ENCODE data around the gene SUSD2.

SUSD2 gene

DNA sequence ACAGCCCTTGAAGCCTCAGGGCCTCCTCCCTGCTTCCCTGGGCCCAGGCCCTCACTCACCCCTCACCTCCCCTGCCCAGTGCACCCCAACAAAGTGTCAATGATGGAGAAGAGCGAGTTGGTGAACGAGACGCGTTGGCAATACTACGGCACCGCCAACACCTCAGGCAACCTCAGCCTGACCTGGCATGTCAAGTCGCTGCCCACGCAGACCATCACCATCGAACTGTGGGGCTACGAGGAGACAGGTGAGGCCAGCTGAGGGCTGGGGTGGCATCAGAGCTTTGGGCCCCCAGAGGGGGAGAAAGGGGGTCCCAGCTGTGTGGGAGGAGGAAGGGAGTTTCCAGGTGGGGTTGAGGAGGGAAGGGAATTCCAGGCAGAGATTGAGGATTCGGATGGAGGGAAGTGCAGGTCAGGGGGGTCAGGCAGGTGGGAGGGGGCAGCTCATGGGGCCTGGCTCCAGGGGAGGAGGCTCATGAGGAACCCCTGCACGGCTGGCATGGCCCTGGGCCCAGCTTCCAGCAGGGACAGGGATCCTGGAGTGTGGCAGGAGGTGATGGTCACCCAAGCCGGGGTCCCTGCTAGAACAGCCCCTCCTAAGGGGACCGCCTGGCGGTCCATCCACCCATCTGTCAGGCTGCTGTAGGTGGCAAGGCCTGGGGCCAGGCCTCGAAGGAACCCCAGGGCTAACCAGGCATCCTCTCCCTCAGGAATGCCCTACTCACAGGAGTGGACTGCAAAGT, 2.9 kb downstream of the SUSD2 start:
- Histone ChIP-seq H3K4me1 (ENCODE audit: control insufficient read depth, insufficient read depth, low read length, unreplicated experiment) (peaks cover under 1% of the 10 kb centered on the region), H3K79me2 (ENCODE audit: control insufficient read depth, insufficient read depth, low read length, unreplicated experiment) (no peaks in the 10 kb centered on the region), H3K36me3 (ENCODE audit: insufficient read depth, low read length) (no peaks in the 10 kb centered on the region), H3K27me3 (ENCODE audit: insufficient read depth, low read length) (no peaks in the 10 kb centered on the region), H3K4me3 (ENCODE audit: low read depth, low read length) (no peak overlapping the region), H3K27ac (ENCODE audit: low read depth, low read length) (no peak overlapping the region), H2AFZ (ENCODE audit: low read length, unreplicated experiment) (no peak overlapping the region)

GRCh38 chr22:24185001-24185500, 3.8 kb downstream of the SUSD2 start:
- no peak overlapping the region for H2AFZ ChIP-seq (ENCODE audit: low read length, unreplicated experiment)
- no peaks in the 10 kb centered on the region for H3K79me2 ChIP-seq (ENCODE audit: control insufficient read depth, insufficient read depth, low read length, unreplicated experiment)
- H3K4me1 ChIP-seq (ENCODE audit: control insufficient read depth, insufficient read depth, low read length, unreplicated experiment) = peaks cover 8% of the 10 kb centered on the region
- no peak overlapping the region for H3K4me3 ChIP-seq (ENCODE audit: low read depth, low read length)
- H3K36me3 ChIP-seq (ENCODE audit: insufficient read depth, low read length) = no peaks in the 10 kb centered on the region
- H3K27ac ChIP-seq (ENCODE audit: low read depth, low read length) = no peak overlapping the region
- H3K27me3 ChIP-seq (ENCODE audit: insufficient read depth, low read length) = no peaks in the 10 kb centered on the region

GRCh38 chr22:24185501-24186351, 4.4 kb downstream of the SUSD2 start:
- Histone ChIP-seq H2AFZ (ENCODE audit: low read length, unreplicated experiment) (no peak overlapping the region), H3K27ac (ENCODE audit: low read depth, low read length) (no peak overlapping the region), H3K79me2 (ENCODE audit: control insufficient read depth, insufficient read depth, low read length, unreplicated experiment) (no peaks in the 10 kb centered on the region), H3K4me3 (ENCODE audit: low read depth, low read length) (no peak overlapping the region), H3K36me3 (ENCODE audit: insufficient read depth, low read length) (no peaks in the 10 kb centered on the region), H3K4me1 (ENCODE audit: control insufficient read depth, insufficient read depth, low read length, unreplicated experiment) (peaks cover 11% of the 10 kb centered on the region), H3K27me3 (ENCODE audit: insufficient read depth, low read length) (no peaks in the 10 kb centered on the region)

DNA sequence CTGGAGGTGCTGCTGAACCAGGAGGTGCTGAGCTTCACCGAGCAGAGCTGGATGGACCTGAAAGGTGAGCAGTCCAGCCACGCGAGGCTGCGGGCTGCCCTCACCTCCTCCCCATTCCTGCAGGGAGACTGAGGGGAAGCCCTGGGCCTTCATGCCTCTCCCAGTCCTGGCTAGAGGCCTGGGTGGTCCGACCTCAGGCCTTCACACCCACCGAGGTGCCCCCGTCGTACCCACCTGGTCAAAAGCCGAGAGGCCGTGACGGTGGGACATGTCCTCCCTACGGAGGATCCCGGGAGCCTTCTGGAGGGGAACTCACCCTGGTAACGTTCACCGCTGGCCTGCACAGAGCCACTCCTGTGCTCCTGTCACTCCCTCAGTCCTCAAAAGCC, 5.1 kb downstream of the SUSD2 start:
- Histone ChIP-seq H3K4me3 (ENCODE audit: low read depth, low read length) (no peak overlapping the region), H3K36me3 (ENCODE audit: insufficient read depth, low read length) (no peaks in the 10 kb centered on the region), H3K27ac (ENCODE audit: low read depth, low read length) (no peak overlapping the region)

GRCh38 chr22:24186892-24187670, 5.8 kb downstream of the SUSD2 start:
- H3K27me3 ChIP-seq (ENCODE audit: insufficient read depth, low read length) = no peaks in the 10 kb centered on the region
- H3K27ac ChIP-seq (ENCODE audit: low read depth, low read length) = no peak overlapping the region
- no peaks in the 10 kb centered on the region for H3K79me2 ChIP-seq (ENCODE audit: control insufficient read depth, insufficient read depth, low read length, unreplicated experiment)
- H3K4me3 ChIP-seq (ENCODE audit: low read depth, low read length) = no peak overlapping the region
- no peaks in the 10 kb centered on the region for H3K36me3 ChIP-seq (ENCODE audit: insufficient read depth, low read length)
- H2AFZ ChIP-seq (ENCODE audit: low read length, unreplicated experiment) = no peak overlapping the region
- peaks cover 11% of the 10 kb centered on the region for H3K4me1 ChIP-seq (ENCODE audit: control insufficient read depth, insufficient read depth, low read length, unreplicated experiment)

More for the DNA sequence above, 5.1 kb downstream of the SUSD2 start:
- no peaks in the 10 kb centered on the region for H3K27me3 ChIP-seq (ENCODE audit: insufficient read depth, low read length)
- H3K4me1 ChIP-seq (ENCODE audit: control insufficient read depth, insufficient read depth, low read length, unreplicated experiment) = peaks cover 11% of the 10 kb centered on the region
- no peak overlapping the region for H2AFZ ChIP-seq (ENCODE audit: low read length, unreplicated experiment)
- H3K79me2 ChIP-seq (ENCODE audit: control insufficient read depth, insufficient read depth, low read length, unreplicated experiment) = no peaks in the 10 kb centered on the region

GRCh38 chr22:24187731-24188644, 6.7 kb downstream of the SUSD2 start:
- Histone ChIP-seq H3K79me2 (ENCODE audit: control insufficient read depth, insufficient read depth, low read length, unreplicated experiment) (no peaks in the 10 kb centered on the region), H3K4me1 (ENCODE audit: control insufficient read depth, insufficient read depth, low read length, unreplicated experiment) (peaks cover 11% of the 10 kb centered on the region), H3K27ac (ENCODE audit: low read depth, low read length) (no peak overlapping the region)

DNA sequence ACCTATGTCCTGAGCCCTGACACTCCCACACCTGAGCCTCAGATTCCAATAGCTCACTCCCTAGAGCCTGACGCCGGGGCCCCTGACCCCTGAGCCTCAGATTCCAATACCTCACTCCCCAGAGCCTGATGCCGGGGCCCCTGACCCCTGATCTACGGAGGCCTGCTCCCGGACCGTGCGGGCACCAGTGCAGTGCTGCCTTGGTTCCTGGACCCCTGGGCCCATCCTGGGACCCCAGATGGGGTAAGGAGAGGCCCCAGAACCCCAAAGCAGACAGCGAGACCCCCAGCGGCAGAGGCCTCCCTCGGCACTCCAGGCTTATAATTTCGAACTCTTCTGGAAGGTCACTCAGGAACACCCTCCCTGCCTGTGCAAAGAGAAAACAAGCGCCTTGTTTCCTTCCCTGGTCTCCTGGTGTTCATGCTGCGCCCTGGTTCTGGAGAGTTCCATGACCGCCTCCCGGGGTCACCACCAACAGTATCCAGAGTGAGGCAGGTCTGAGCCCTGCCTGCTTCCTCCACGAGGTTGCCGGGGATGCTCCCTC, 7.5 kb downstream of the SUSD2 start:
- H3K27ac ChIP-seq (ENCODE audit: low read depth, low read length) = no peak overlapping the region
- no peaks in the 10 kb centered on the region for H3K36me3 ChIP-seq (ENCODE audit: insufficient read depth, low read length)
- H3K27me3 ChIP-seq (ENCODE audit: insufficient read depth, low read length) = no peaks in the 10 kb centered on the region
- no peaks in the 10 kb centered on the region for H3K79me2 ChIP-seq (ENCODE audit: control insufficient read depth, insufficient read depth, low read length, unreplicated experiment)
- H3K4me1 ChIP-seq (ENCODE audit: control insufficient read depth, insufficient read depth, low read length, unreplicated experiment) = peaks cover 11% of the 10 kb centered on the region
- no peak overlapping the region for H2AFZ ChIP-seq (ENCODE audit: low read length, unreplicated experiment)
- no peak overlapping the region for H3K4me3 ChIP-seq (ENCODE audit: low read depth, low read length)

More at GRCh38 chr22:24187731-24188644, 6.7 kb downstream of the SUSD2 start:
- Histone ChIP-seq H3K36me3 (ENCODE audit: insufficient read depth, low read length) (no peaks in the 10 kb centered on the region), H3K27me3 (ENCODE audit: insufficient read depth, low read length) (no peaks in the 10 kb centered on the region), H3K4me3 (ENCODE audit: low read depth, low read length) (no peak overlapping the region), H2AFZ (ENCODE audit: low read length, unreplicated experiment) (no peak overlapping the region)

GRCh38 chr22:24189249-24190158, 8.2 kb downstream of the SUSD2 start:
- H3K4me3 ChIP-seq (ENCODE audit: low read depth, low read length) = no peak overlapping the region
- H3K79me2 ChIP-seq (ENCODE audit: control insufficient read depth, insufficient read depth, low read length, unreplicated experiment) = no peaks in the 10 kb centered on the region
- no peak overlapping the region for H2AFZ ChIP-seq (ENCODE audit: low read length, unreplicated experiment)
- no peaks in the 10 kb centered on the region for H3K27me3 ChIP-seq (ENCODE audit: insufficient read depth, low read length)
- H3K4me1 ChIP-seq (ENCODE audit: control insufficient read depth, insufficient read depth, low read length, unreplicated experiment) = peaks cover 11% of the 10 kb centered on the region
- H3K36me3 ChIP-seq (ENCODE audit: insufficient read depth, low read length) = no peaks in the 10 kb centered on the region
- no peak overlapping the region for H3K27ac ChIP-seq (ENCODE audit: low read depth, low read length)

- Histone ChIP-seq H2AFZ (ENCODE audit: low read length, unreplicated experiment) (no peak overlapping the region), H3K27me3 (ENCODE audit: insufficient read depth, low read length) (no peaks in the 10 kb centered on the region), H3K4me1 (ENCODE audit: control insufficient read depth, insufficient read depth, low read length, unreplicated experiment) (peaks cover 11% of the 10 kb centered on the region), H3K79me2 (ENCODE audit: control insufficient read depth, insufficient read depth, low read length, unreplicated experiment) (no peaks in the 10 kb centered on the region), H3K36me3 (ENCODE audit: insufficient read depth, low read length) (no peaks in the 10 kb centered on the region), H3K4me3 (ENCODE audit: low read depth, low read length) (no peak overlapping the region), H3K27ac (ENCODE audit: low read depth, low read length) (no peak overlapping the region)
Measured at GRCh38 chr22:24190159-24190540, 8.9 kb downstream of the SUSD2 start.

Data from ACC112 (cell line).